ENCODE measurements around the gene RICTOR.

DNA sequence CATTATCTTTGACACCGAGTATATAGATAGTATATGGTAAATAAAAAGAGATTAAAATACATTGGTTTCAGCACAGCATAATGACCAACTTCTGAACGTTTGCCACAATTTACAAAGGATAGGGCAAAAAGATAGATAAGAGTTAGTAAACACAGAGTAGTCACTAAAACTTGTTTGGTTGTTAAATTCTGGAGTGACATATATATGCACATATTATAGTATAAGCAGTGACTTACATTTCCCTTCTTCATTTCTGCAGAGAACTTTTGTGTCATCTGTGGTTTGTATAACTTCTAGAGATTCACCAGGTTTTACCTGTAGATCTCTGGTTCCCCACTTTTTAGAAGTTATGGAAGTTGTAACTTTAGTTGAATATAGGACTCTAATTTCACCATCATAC, 44.4 kb upstream of the RICTOR start:
- TF ChIP-seq, protein P1, sequence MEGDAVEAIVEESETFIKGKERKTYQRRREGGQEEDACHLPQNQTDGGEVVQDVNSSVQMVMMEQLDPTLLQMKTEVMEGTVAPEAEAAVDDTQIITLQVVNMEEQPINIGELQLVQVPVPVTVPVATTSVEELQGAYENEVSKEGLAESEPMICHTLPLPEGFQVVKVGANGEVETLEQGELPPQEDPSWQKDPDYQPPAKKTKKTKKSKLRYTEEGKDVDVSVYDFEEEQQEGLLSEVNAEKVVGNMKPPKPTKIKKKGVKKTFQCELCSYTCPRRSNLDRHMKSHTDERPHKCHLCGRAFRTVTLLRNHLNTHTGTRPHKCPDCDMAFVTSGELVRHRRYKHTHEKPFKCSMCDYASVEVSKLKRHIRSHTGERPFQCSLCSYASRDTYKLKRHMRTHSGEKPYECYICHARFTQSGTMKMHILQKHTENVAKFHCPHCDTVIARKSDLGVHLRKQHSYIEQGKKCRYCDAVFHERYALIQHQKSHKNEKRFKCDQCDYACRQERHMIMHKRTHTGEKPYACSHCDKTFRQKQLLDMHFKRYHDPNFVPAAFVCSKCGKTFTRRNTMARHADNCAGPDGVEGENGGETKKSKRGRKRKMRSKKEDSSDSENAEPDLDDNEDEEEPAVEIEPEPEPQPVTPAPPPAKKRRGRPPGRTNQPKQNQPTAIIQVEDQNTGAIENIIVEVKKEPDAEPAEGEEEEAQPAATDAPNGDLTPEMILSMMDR (IDR thresholded peaks at IDR 0.05; ENCODE audit: low read length) = no peak
- no peak for TF ChIP-seq EZH2 (IDR thresholded peaks at IDR 0.05; ENCODE audit: borderline replicate concordance, low read length)
